PC-9 (cell line): Measurements from ENCODE around the gene CRTAC1. TPM values are rescaled to one million over a fixed set of nuclear protein-coding genes. Genes with fewer than 3 reads are reported as not detected.
"Not testable (repeated sequence)": the region's sequence is repeated elsewhere in the genome, so short reads cannot be mapped to it uniquely, and the experiment has no call there.

Experiments used
- BruUV-seq: library from RNA; stranded (reverse); fragments of 400-500 nt; replicated peaks from 2 replicates; lab custom pipeline; 2021; lab: Mats Ljungman, UMichigan
- CTCF ChIA-PET: fragments of 300-600 bp; sonication (Branson Sonifier 250); formaldehyde crosslinking; loops from one replicate; lab custom pipeline; 2022; ENCODE audit warnings: antibody characterized with exemption; lab: Charles Lee
- POLR2A ChIA-PET: fragments of 300-600 bp; sonication (Branson Sonifier 250); formaldehyde crosslinking; loops from one replicate; lab custom pipeline; 2022; ENCODE audit warnings: antibody characterized with exemption; ENCODE audit not compliant: unreplicated experiment; lab: Charles Lee
- DNase-seq, 2 experiments: peaks; one replicate each; pipeline versions ENCODE4 v3.0.0 to v3.0.0-alpha.2; 2015 to 2022; ENCODE audit warnings: mixed read lengths in 1 of 2
- H2AFZ ChIP-seq: fragments of 200-600 bp; sonication (generic); 2 replicates; pipeline ENCODE4 v1.8.1; 2017; ENCODE audit warnings: antibody characterized with exemption
- H3F3A ChIP-seq: fragments of 200-600 bp; sonication (generic); 2 replicates; pipeline ENCODE4 v1.8.1; 2017; ENCODE audit warnings: antibody characterized with exemption, mild to moderate bottlenecking, low read depth; ENCODE audit not compliant: insufficient read depth
- H3K27ac ChIP-seq: fragments of 200-600 bp; sonication (generic); 2 replicates; pipeline ENCODE4 v1.6.1; 2016; ENCODE audit warnings: mixed run types
- H3K27me3 ChIP-seq: fragments of 200-600 bp; sonication (generic); 2 replicates; pipeline ENCODE4 v1.6.1; 2016; ENCODE audit warnings: low read depth, mixed run types; ENCODE audit not compliant: insufficient read depth
- H3K36me3 ChIP-seq: fragments of 200-600 bp; sonication (generic); 2 replicates; pipeline ENCODE4 v1.6.1; 2016; ENCODE audit warnings: low read depth, mixed run types
- H3K4me1 ChIP-seq: fragments of 200-600 bp; sonication (generic); replicated peaks from 2 replicates; pipeline ENCODE4 v1.6.1; 2016; ENCODE audit warnings: mixed run types; ENCODE audit not compliant: insufficient read depth
- H3K4me2 ChIP-seq: fragments of 200-600 bp; sonication (generic); 2 replicates; pipeline ENCODE4 v1.6.1; 2017; ENCODE audit warnings: mixed run types
- H3K4me3 ChIP-seq: fragments of 200-600 bp; sonication (generic); 2 replicates; pipeline ENCODE4 v1.6.1; 2016; ENCODE audit warnings: mixed run types
- H3K79me2 ChIP-seq: fragments of 200-600 bp; sonication (generic); 2 replicates; pipeline ENCODE4 v1.6.1; 2017; ENCODE audit warnings: low read depth, mixed run types
- H3K9me2 ChIP-seq: fragments of 200-600 bp; sonication (generic); 2 replicates; pipeline ENCODE4 v1.8.1; 2017; ENCODE audit warnings: mild to moderate bottlenecking; ENCODE audit not compliant: insufficient read depth
- H3K9me3 ChIP-seq: fragments of 200-600 bp; sonication (generic); 2 replicates; pipeline ENCODE4 v1.8.1; 2016; ENCODE audit warnings: low read depth; ENCODE audit not compliant: insufficient read depth
- H4K20me1 ChIP-seq: fragments of 200-600 bp; sonication (generic); 2 replicates; pipeline ENCODE4 v1.8.1; 2017; ENCODE audit not compliant: insufficient read depth
- EZH2 ChIP-seq: fragments of 200-600 bp; sonication (generic); IDR thresholded peaks from 2 replicates; pipeline ENCODE4 v1.8.0; 2017; ENCODE audit warnings: antibody characterized with exemption, low read depth
- intact Hi-C: fragments of 100-400 bp; cut with micrococcal nuclease; formaldehyde crosslinking; loops from one replicate; pipeline ENCODE4 v1.10.0; 2022; ENCODE audit not compliant: unreplicated experiment
- total RNA-seq: library from RNA; stranded (reverse); gene quantifications from 2 replicates; pipeline ENCODE4 v1.2.3, GENCODE V29; 2021
- TF ChIP-seq, protein P1 (sequence below): fragments of 200-600 bp; sonication (generic); conservative IDR thresholded peaks from 2 replicates; pipeline ENCODE4 v1.6.1; 2017; ENCODE audit warnings: mixed run types, antibody characterized with exemption, mild to moderate bottlenecking, moderate library complexity

The CRTAC1 gene
- total RNA-seq, 1 experiment from 2014 or later: not detected

DNA sequence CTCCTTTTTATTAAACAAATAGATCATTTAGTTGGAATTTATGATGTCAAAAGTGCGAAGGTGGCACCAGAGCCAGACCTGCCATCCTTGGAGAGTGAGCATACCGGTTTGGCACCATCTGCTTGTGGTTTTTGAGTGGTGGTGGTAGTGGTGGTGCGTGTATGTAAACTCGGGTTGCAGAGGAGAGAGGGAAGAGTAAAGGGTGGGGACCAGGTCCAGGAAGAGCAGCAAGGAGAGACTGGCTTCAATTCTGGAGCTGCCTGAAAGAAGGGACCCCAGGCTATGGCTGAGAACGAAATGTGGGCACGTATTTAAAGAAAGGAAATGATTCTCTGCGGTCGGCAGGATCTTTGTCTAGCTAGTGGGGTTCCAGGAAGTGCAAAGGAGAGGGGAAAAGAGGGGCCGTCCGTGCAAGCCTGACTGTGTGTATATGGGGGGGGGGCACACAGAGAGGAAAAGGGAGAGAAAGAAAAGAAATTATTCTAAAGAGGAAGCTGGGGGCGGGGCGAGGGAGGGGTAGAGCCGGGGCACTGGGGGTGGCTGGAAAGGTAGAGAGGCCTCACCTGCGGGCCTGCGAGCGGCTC, 181.2 kb downstream of the CRTAC1 start:
- POLR2A ChIA-PET: no interaction called here
- DNase-seq: peak; percentile 74 to 93
- H4K20me1 ChIP-seq: no peaks in the 10 kb centered on the region

DNA sequence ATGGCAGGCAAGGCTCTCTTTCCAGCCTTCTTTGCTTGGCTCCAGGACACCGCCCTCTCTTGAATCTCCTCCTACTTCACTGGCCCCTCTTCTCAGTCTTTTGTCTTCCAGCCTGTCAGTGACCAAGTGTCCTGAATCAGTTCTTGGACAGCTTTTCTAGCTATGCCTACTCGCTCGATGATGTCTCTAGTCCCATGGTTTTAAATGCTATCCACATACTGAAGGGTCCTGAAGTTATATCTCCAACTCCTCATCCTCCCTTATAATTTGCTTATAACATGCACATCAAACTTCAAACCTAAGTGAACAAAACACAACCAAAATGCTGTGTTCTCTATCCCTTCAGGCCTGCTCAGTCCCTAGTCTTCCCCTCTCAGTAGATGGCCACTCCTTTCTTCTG, 185.7 kb downstream of the CRTAC1 start:
- CTCF ChIA-PET: no interaction called here
- BruUV-seq: no TSS peak
- intact Hi-C loops: no loop called here
- Histone ChIP-seq H3K27me3 (no peaks in the 10 kb centered on the region), H3K4me3 (no peak overlapping the region), H3K27ac (no peak overlapping the region), H3F3A (peaks cover 7% of the 10 kb centered on the region), H3K36me3 (no peaks in the 10 kb centered on the region), H3K79me2 (no peaks in the 10 kb centered on the region), H2AFZ (no peak overlapping the region), H3K4me2 (no peak overlapping the region), H3K9me2 (no peaks in the 10 kb centered on the region), H4K20me1 (no peaks in the 10 kb centered on the region), H3K4me1 (peaks cover 16% of the 10 kb centered on the region), H3K9me3 (no peaks in the 10 kb centered on the region)
- TF ChIP-seq, protein P1, sequence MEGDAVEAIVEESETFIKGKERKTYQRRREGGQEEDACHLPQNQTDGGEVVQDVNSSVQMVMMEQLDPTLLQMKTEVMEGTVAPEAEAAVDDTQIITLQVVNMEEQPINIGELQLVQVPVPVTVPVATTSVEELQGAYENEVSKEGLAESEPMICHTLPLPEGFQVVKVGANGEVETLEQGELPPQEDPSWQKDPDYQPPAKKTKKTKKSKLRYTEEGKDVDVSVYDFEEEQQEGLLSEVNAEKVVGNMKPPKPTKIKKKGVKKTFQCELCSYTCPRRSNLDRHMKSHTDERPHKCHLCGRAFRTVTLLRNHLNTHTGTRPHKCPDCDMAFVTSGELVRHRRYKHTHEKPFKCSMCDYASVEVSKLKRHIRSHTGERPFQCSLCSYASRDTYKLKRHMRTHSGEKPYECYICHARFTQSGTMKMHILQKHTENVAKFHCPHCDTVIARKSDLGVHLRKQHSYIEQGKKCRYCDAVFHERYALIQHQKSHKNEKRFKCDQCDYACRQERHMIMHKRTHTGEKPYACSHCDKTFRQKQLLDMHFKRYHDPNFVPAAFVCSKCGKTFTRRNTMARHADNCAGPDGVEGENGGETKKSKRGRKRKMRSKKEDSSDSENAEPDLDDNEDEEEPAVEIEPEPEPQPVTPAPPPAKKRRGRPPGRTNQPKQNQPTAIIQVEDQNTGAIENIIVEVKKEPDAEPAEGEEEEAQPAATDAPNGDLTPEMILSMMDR: no peak
- no peak for TF ChIP-seq EZH2
- DNase-seq: no peak
- POLR2A ChIA-PET: no interaction called here

More for the DNA sequence above, 181.2 kb downstream of the CRTAC1 start:
- Histone ChIP-seq H3K36me3 (no peaks in the 10 kb centered on the region), H3K27me3 (no peaks in the 10 kb centered on the region), H3K4me3 (peak overlapping the region; percentile 63), H3K4me1 (peaks cover 36% of the 10 kb centered on the region), H3K79me2 (0 out of 2 replicates have a peak, but pooled peaks cover 9% of the 10 kb centered on the region), H3K4me2 (peak overlapping the region; percentile 57), H3K27ac (peak overlapping the region; percentile 79), H3K9me3 (no peaks in the 10 kb centered on the region), H2AFZ (peak overlapping the region; percentile 72; the same call in 1 of the 2 replicates), H3F3A (peaks cover 4% of the 10 kb centered on the region; the same call in 1 of the 2 replicates), H3K9me2 (no peaks in the 10 kb centered on the region)
- intact Hi-C loops: loop anchor here (2.0 kb wide), 1 partner anchor 34 kb away; no protein-coding TSS in a partner anchor
- no peak for TF ChIP-seq EZH2
- TF ChIP-seq, protein P1: no peak
- CTCF ChIA-PET: interaction anchor here (0.6 kb wide), 1 partner anchor 32 kb away, joined by 3 read pairs; no protein-coding TSS in a partner anchor
- no TSS peak for BruUV-seq

DNA sequence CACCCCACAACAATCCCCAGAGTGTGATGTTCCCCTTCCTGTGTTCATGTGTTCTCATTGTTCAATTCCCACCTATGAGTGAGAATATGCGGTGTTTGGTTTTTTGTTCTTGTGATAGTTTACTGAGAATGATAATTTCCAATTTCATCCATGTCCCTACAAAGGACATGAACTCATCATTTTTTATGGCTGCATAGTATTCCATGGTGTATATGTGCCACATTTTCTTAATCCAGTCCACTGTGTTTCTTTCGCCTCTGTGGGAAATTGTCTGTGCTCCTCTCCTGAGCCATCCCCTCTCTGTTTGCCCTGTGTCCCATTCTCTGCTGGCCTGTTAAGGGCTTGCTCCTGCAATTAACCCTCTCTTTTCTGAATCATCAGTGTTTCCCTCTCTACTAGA, 186.4 kb downstream of the CRTAC1 start:
- H3K27me3 ChIP-seq, H3F3A ChIP-seq, H2AFZ ChIP-seq, intact Hi-C loops, H3K36me3 ChIP-seq, H3K4me2 ChIP-seq, H3K9me2 ChIP-seq, H4K20me1 ChIP-seq, POLR2A ChIA-PET, H3K4me3 ChIP-seq, BruUV-seq, DNase-seq, H3K9me3 ChIP-seq, H3K27ac ChIP-seq, CTCF ChIA-PET, H3K79me2 ChIP-seq: not testable (repeated sequence)
- H3K4me1 ChIP-seq: peaks cover 20% of the 10 kb centered on the region

DNA sequence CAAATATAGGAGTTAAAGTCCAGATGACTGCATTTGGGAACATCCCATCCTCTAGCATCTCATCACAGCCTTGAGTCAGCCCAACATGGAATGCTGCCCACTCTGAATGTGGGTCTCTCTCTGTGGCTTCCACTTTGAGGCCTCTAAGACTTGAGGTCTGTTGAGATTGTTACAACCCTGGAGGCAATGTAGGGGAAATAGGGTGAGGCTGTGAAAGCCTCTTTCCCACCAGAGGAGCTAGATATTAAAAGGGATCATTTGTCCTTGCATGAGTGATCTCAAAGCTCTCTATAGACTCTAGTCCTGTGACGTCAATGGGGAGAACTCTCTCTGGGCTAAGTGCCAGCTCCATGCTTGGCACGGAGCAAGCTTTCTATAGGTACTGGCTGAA, 187.1 kb downstream of the CRTAC1 start:
- Histone ChIP-seq H3K4me2 (no peak overlapping the region), H3K27ac (no peak overlapping the region), H3K4me1 (peaks cover 15% of the 10 kb centered on the region), H3K4me3 (no peak overlapping the region), H3K36me3 (no peaks in the 10 kb centered on the region), H4K20me1 (no peaks in the 10 kb centered on the region), H3K79me2 (no peaks in the 10 kb centered on the region), H3F3A (peaks cover 6% of the 10 kb centered on the region), H3K9me2 (no peaks in the 10 kb centered on the region), H3K9me3 (no peaks in the 10 kb centered on the region), H3K27me3 (no peaks in the 10 kb centered on the region), H2AFZ (no peak overlapping the region)
- intact Hi-C loops: no loop called here
- POLR2A ChIA-PET: no interaction called here
- TF ChIP-seq, protein P1: no peak
- BruUV-seq: no TSS peak
- DNase-seq: no peak
- CTCF ChIA-PET: no interaction called here
